GM10266 (cell line): ENCODE results near the gene RNF20.

Source experiments
- DNase-seq: peaks from one replicate; pipeline ENCODE4 v3.0.0; 2012; ENCODE audit errors: extremely low spot score
- CTCF ChIP-seq: IDR thresholded peaks from 2 replicates; pipeline ENCODE4 v1.5.1; 2012; ENCODE audit warnings: mild to moderate bottlenecking, low read depth; ENCODE audit not compliant: control insufficient read depth, insufficient read depth; ENCODE audit errors: missing control alignments

RNF20 gene

GRCh38 chr9:101591787-101592446 lies 58.3 kb downstream of the RNF20 start:
- no peak for TF ChIP-seq CTCF
- no peak for DNase-seq

- TF ChIP-seq CTCF = no peak
Observed at GRCh38 chr9:101592788-101593187, 59.1 kb downstream of the RNF20 start.

GRCh38 chr9:101593345-101593744 lies 59.7 kb downstream of the RNF20 start:
- no peak for DNase-seq
- TF ChIP-seq CTCF = no peak

More at GRCh38 chr9:101592788-101593187, 59.1 kb downstream of the RNF20 start:
- no peak for DNase-seq

- no peak for TF ChIP-seq CTCF
- DNase-seq = no peak
Observed at GRCh38 chr9:101594796-101595195, 61.1 kb downstream of the RNF20 start, which contains the start of gene PPP3R2. Gene PPP3R2, minus strand, starts transcription at chr9:101594969. Its CDS starts 48 bp downstream, at chr9:101594921.

GRCh38 chr9:101601904-101602765 lies 68.5 kb downstream of the RNF20 start:
- TF ChIP-seq CTCF = peak; percentile 56

GRCh38 chr9:101604296-101604695 lies 70.6 kb downstream of the RNF20 start:
- TF ChIP-seq CTCF = no peak
- DNase-seq = no peak

More at GRCh38 chr9:101601904-101602765, 68.5 kb downstream of the RNF20 start:
- DNase-seq = peak; percentile 47

GRCh38 chr9:101605547-101605946 lies 71.9 kb downstream of the RNF20 start:
- no peak for TF ChIP-seq CTCF
- no peak for DNase-seq
